Activated CD4-positive, alpha-beta T cell treated with anti-CD3 and anti-CD28 coated beads for 4 hours (primary cell): ENCODE data around the gene NAP1L4.

Experiments used
- DNase-seq, 2 donors: peaks; one replicate each; pipeline ENCODE4 v3.0.0-alpha.2; 2020

The NAP1L4 gene, protein sequence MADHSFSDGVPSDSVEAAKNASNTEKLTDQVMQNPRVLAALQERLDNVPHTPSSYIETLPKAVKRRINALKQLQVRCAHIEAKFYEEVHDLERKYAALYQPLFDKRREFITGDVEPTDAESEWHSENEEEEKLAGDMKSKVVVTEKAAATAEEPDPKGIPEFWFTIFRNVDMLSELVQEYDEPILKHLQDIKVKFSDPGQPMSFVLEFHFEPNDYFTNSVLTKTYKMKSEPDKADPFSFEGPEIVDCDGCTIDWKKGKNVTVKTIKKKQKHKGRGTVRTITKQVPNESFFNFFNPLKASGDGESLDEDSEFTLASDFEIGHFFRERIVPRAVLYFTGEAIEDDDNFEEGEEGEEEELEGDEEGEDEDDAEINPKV

DNA sequence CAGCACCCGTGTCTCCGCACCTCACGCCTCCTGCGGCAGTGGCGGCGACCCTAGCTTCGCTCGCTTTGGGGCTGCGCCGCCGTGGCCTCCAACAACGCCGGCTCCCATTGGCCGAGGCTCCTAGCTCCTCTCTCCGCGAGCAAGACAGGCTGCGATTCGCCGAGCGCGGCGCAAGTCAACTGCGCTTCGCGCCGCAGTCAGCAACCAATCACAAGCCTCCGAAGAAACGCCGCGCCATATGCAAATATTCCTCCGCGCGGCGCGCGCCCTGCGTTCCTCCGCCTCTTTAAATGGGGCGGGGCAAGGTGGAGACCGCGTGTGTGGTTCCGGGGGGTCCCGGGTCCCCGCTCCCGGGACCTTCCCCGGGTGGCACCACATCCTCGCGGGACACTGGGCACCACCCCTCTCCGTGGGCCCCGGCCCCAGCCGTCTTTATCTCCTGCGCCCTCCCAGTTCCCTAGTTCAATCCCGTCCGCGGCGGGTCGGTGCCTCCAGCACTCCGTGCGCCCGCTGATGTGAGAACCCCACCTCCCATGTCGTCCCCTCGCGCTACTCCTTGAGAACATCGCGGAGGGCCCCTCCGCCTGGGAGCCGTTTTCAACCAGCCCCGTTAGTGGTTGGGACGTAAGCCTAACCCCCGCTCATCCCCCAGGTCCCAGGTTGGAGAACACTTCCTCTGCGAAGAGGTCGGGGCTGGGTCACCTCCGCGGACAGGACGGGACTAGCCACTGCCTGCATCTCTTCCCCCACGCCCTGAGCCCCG is at the start of gene NAP1L4:
TSS of gene NAP1L4 (minus strand) at position 96 of the 763 bp plus-strand sequence. CDS start 13,109 bp downstream, outside the sequence.
- DNase-seq: peak; percentile 93 to 94

- DNase-seq: no peak
These were observed 48.8 kb upstream of the NAP1L4 start for GRCh38 chr11:3040881-3041280.

- DNase-seq: no peak
These were observed 45.8 kb upstream of the NAP1L4 start for GRCh38 chr11:3037945-3038271.

DNA sequence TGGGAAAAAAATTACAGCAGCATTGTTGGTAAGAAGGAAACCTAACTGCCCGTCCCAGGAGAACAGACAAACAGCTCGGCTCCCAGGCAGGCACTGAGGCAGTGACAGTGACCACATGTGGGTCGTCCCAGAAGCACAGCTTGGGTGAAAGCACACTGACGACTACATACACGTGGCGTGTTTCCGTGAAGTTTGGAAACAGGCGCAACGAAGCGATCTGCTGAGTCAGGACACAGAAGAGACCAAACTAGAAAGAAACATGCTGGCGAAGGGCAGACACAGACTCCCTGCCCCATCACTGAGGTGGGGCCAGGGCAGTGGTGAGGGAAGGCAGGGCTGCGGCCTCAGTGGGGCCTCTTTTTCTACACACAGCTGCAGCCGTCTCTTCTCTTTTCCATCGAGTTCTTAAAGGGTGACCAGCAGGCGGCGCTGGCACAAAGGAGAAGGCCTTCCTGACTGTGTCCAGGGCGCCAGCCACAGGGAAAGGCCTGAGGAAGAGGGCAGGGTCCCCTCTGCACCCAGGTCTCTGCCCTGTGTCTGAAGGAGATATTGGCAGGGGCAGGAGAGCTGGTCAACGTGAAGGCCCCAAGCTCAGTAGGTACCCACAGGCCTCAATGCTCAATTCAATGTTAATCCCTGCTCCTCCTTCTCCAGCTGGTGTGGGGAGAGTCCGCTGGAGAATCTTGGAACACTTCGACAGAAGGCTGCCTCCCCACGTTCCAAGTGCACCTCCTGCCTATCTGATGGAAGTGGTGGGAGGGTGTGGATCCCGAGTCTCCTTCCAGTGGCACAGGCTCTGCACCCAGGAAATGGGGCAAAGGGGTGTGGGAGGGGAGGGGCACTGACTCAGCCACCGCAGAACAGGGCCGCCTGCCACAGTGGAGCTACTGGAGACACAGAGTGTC is 45.2 kb upstream of the NAP1L4 start:
- peak; percentile 40 to 44 for DNase-seq

DNA sequence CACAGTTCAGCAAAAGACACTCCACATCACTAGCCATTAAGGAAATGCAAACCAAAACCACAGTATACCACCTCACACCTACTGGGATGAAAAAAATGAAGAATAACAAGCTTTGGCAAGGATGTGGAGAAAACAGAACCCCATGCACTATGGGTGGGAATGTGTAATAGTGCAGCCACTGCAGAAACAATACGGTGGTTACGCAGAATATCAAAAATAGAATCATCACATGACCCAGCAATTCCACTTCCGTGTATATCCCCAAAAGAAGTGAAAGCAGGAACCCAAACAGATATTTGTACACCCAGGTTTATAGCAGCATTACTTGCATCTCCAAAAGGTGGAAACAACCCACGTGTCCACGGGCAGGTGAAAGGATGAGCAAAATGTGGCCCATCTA is 44.3 kb upstream of the NAP1L4 start:
- no peak for DNase-seq

DNA sequence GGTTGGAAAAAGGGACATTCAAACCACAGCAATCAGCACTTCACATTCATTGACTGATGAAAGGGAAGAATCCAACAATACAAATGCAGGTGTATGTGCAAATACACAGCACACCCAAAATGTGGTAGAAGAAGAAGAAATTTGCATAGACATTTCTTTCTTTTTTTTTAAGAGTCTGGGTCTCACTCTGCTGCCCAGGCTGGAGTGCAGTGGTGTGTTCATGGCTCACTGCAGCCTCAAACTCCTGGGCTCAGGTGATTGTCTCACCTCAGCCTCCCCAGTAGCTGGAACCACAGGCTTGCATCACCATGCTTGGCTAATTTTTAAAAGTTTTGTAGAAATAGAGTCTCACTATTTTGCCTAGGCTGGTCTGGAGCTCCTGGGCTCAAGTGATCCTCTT is 43.2 kb upstream of the NAP1L4 start:
- no peak for DNase-seq

- DNase-seq: no peak
These were observed 38.4 kb upstream of the NAP1L4 start for GRCh38 chr11:3030289-3031070.

GRCh38 chr11:3028813-3029212 is 36.7 kb upstream of the NAP1L4 start:
- no peak for DNase-seq

GRCh38 chr11:3026803-3027202 is 34.7 kb upstream of the NAP1L4 start:
- no peak for DNase-seq

DNA sequence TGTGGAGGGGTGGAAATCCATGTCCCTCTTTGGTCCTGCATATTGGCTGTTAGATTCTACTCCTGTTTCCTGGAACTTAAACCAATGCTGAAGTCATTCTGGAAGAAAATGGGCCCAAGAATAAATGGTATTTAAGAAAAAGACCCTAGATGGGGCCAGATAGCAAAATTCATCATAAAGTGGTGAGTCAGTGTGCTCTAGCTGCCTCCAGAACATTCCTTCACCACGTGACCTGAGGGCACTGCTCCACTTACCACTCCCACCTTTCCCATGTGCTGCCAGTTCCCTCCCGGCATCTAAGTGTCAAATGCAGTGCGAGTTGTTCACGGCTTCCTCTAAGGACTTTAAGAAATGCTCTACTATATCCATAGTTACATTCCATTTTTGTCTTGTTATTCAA is 30.9 kb upstream of the NAP1L4 start:
- DNase-seq: no peak

DNA sequence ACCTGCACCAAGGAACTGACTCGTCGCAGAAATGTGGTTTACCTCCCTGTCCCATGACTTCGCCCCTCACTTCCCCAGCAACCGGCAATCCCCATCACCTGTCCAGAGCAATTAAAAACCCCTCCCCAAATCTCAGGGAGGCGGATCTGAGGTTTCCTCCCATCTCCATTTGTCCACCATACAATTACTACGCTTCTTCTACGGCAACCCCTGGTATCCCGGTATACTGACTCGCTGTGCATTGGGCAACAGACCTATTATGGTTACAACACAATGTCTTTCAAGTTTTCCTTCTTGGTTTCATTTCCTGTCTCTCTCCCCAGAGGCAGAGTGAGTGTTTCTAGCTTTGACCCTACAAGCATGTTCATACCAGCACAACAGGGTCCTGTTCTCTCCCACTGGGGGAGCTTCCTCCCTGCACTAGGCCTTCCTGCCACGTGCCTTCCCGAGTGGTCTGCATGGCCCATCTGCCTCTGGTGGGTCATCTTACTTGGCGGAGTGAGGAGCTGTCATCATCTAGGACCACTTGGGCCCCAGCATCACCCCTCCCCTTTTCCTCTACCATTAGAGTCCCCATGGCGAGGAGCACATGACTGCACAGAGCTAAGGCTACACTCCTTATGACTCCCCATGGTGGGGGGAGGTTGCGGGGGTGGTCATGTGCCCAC is 30.3 kb upstream of the NAP1L4 start:
- DNase-seq: no peak

DNA sequence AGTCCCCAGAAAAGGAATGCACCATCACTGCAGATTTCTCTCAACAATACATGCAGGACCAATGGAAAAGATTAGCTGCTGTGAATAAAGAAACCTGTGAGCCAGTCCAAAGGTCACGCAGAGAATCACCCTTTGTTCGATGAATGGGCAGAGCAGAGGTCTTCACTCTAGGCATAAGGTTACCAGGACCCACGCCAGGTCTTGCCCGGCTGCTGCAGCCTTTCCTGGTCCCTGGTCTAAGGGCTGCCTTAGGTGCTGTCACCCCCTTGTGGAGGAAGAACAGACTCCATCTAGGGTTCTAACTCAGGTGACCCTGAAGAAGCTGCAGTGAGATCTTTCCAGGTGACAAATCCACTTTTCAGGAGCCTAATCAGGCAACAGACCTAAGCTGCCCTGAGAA is 29.0 kb upstream of the NAP1L4 start:
- peak in 1 of 2 donors; percentile 35 for DNase-seq

- no peak for DNase-seq
These were observed 27.9 kb upstream of the NAP1L4 start for GRCh38 chr11:3020011-3020410.

GRCh38 chr11:3018596-3018995 is 26.5 kb upstream of the NAP1L4 start:
- no peak for DNase-seq

DNA sequence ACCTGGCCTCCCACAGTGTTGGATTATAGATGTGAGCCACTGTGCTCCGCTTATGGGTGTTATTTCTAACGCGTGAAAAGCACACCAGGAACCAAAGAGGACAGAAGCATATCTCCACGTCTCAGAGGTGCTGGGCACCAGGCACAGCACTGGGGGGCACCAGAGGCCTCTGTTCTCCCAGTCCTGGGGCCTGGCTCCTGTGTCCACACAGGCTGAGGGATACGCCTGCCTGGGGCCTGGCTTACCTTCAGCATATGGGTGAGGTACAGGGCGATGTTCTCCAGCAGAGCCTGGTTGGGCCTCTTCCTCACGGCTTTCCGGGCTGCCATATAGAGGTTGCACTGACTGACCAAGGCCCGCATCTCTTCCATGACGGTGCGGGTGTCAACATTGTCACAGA is 24.7 kb upstream of the NAP1L4 start:
- DNase-seq: no peak

- no peak for DNase-seq
These were observed 23.7 kb upstream of the NAP1L4 start for GRCh38 chr11:3015796-3016195.

- DNase-seq: no peak
These were observed 22.8 kb upstream of the NAP1L4 start for GRCh38 chr11:3014943-3015342.

DNA sequence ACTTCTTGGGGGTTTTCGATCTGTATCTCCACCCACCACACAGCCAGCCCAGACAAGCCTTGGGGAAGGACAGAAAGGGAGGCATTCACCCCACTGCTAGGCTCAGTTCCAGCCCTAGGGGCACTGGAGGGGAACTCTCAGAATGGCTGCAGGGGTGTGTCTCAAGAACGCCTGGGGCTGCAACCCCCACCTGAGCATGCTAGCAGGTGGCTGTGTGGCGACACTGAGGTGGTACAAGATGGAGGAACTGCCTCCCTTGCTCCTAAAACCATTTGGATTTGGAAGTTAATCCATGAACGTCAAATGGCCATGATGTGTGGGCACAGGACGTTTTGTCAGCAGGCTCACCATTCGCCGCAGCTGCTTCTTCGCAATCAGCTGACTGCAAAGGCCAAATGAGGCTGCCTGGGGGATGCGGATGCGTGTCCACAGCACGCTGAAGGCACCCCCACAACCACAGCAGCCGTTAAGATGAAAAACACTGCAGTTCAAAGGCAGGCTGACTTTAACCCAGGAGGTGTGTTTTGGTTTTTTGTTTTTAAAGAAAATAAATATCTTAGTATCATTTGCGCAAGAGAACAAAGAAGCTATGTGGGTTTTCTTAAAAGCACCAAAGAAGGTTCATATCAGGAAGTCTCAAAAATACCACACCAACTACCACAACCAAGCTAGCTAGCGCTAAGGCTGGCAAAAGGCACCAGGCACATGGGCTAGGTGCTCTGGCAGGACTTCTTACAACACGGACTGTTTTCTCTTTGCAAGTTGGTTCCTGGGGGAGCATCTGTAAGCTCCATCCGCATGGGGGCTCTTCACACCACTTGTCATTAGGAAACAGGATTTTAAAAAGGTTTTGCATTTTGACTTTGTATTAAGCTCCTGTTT is 22.2 kb upstream of the NAP1L4 start:
- DNase-seq: peak; percentile 55 to 64

- DNase-seq: no peak
These were observed 20.1 kb upstream of the NAP1L4 start for GRCh38 chr11:3011891-3012885.
